Activated CD4-positive, alpha-beta T cell treated with anti-CD3 and anti-CD28 coated beads, Interleukin-2, amount 50 U/mL, for 1 hour (primary cell): ENCODE measurements around the gene TMEM131L.
A peak's percentile ranks its signal among the peaks of the same experiment; 100 is the strongest.
"Not testable (repeated sequence)": the region's sequence is repeated elsewhere in the genome, so short reads cannot be mapped to it uniquely, and the experiment has no call there.

Experiments used
- DNase-seq: peaks from one replicate; pipeline ENCODE4 v3.0.0-alpha.2; 2020

TMEM131L gene

DNA sequence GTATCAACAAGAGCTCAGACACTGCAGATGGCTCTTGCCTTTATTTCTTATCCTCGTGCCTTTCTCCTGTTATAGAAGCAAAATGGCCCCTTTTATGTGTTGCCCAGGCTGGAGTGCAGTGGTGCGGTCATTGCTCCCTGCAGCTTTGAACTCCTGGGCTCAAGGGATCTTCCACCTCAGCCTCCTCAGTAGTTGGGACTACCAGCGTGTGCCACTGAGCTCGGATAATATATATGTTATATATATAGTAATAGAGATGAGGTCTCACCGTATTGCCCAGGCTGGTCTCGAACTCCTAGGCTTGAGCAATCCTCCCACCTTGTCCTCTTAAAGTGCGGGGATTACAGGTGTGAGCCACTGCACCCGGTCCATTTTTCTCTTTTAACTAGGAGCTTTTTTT lies 79.7 kb downstream of the TMEM131L start:
- no peak for DNase-seq

DNA sequence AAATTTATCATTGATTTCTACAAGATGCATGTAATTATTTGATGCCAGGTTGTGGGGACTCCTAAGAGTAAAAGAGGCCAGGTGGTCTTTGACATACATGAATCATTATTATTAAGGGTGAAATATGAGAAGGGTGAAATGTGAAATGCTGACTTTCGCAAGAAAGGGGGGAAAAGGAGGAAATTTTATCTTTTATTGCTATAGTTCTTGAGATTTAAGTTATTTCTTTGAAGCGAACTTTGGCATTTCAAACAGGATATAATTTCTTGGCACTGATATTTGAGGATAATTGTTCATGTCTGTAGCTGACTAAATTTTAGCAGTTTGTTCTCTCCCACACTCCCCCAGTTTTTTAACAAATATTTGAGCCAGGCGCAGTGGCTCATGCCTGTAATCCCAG lies 80.1 kb downstream of the TMEM131L start:
- DNase-seq = no peak

DNA sequence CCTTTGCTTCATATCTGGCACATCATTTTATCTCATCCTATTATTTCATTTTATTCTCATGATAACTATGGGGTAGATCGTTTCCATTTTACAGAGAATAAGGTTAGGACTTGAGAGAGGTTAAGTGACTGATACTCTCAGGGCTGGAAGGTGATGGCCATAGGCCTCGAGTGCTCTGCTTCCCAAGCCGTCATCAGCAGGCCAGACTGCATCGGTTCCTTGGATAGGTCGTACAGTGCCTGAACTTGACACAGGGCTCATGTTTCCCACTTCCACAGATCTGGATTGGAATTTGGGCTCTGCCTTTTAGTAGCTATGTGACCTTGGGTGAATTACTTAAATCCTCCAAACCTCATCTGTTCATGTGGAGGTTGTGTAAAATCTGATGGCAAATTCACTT lies 81.4 kb downstream of the TMEM131L start:
- DNase-seq = no peak

DNA sequence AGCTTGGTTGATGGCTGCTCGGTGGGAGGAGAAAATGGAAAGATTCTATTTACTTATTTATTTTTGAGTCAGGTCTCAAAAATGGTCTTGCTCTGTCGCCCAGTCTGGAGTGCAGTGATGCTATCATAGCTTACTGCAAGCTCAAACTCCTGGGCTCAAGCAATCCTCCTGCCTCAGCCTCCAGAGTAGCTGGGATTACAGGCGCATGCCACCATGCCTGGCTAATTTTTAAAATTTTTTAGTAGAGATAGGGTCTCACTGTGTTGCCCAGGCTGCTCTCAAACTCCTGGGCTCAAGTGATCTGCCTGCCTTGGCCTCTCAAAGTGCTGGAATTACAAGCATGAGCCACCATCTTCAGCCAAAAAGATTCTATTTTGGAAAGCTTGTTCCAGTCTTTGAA lies 82.7 kb downstream of the TMEM131L start:
- DNase-seq = not testable (repeated sequence)

DNA sequence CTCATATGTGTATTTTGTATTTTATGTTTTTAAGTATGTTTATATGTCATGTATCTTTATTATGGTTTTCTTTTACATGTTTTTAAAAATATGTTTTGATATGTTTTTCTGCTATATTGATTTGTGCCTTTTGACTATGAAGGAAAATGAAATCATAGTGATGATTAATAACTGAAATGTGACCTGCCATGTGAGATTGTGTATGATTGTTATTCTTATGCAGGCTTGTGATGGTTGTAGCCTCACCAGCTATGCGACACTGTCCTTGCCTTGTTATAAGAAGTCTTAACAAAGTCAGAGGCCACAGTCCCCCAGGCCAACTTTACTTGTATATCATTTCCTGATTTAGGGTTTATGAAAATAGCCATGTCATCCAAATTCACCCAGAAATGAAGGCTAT lies 83.2 kb downstream of the TMEM131L start:
- no peak for DNase-seq

DNA sequence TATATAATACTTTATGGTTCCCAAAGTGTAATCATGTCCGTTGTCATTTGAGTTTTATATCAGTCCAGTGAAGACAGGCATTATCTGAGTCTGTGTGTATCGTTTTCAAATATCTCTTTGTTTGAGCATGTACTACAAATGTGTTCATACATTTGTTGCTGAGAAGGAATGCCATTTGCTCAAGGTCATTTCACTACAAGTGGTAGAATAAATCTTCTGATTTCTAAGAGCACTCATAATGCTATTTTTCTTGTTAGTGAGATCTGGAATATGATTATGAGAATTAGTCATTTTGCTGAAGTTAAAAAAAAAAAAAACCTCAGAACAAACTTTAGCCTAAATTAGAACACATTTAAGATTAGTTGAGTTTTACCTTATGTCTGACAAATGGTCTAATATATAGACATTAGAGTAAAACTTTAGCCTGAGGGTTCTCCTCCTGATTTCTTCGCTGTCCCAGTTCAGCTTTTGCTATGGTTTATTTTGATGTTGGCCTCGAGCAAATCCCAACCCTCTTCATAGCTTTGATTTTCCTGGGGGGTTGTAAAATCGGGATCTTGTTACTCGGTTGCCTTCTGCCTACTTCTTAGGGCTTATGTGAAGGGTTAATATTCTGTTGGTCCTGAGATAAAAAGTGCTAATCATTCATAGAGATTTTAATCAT lies 87.1 kb downstream of the TMEM131L start:
- no peak for DNase-seq

DNA sequence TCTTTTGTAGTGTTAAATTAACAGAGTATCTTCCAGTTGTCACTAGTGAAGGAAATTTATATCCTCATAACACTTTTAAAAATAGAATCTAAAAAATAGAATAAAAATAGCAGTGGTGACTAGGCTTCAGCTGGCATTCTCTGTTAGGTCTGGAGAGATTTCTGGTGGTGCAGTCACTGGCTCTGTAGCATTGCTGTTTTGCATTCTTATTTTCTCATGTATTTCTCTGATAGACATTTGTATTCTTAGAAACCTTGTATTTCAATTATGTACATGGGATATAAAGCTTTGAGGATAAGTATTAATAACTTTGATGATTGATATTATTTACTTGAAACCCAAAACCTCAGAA lies 87.6 kb downstream of the TMEM131L start:
- no peak for DNase-seq

DNA sequence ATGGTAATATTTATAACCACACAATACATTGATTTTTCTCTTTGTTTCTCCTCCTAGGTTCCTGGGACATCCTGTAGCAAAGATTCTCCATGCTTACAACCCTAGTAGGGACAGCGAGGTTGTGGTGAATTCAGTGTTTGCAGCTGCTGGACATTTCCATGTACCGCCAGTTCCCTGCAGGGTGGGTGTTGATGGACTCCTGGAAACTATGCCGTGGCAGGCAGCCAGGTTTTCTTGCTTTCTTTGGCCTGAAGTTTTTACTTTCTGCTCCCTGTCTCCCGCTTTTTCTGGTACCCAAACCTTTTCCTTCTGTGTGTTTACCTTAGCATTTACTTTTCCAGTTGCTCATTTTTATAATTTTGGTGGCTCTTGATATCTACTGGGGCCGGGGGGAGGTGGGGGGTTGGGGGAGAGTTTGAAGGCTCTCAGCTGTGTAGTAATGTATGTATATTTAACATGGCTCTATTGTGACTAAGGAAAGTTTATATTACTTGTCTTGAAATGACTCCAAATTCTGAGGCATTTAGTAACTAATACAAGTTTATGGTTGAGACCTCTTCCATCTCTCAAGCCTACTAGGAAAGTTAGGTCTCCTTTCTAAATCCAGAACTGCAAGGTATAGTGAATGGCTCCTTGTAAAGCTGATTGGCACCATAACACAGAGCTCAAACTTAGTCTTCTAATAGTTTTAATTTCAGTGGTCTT lies 89.7 kb downstream of the TMEM131L start:
- no peak for DNase-seq

DNA sequence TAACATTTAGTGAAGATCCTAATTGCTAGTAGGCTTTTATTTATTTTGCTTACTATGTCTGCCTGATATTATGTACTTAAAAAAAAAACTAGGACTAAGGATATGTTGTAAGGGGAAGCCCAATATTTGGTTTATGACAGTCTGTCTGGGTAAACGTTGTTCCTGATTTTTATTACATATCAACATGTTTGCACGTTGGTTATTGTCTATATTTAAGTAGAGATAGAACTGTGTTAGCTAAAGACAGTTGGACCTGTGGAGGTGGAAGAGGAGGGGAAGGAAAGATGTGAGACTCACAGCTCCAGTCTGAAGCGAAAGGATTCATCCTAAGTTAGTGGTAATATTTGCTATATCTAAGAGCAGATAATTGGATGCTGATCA lies 90.3 kb downstream of the TMEM131L start:
- no peak for DNase-seq

DNA sequence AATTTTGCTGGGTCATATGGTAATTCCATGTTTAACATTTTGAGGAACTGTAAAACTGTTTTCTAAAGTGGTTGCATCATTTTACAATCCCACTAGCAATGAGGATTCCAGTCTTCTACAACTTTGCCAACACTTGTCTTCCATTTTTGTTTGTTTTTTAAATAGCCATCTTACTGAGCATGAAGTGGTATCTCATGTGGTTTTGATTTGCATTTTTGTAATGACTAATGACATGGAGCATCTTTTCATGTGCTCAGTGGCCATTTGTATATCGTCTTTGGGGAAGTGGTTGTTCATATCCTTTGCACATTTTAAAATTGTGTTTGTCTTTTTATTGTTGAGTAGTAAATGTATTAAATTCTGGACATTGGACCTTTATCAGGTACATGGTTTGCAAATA lies 94.7 kb downstream of the TMEM131L start:
- no peak for DNase-seq

DNA sequence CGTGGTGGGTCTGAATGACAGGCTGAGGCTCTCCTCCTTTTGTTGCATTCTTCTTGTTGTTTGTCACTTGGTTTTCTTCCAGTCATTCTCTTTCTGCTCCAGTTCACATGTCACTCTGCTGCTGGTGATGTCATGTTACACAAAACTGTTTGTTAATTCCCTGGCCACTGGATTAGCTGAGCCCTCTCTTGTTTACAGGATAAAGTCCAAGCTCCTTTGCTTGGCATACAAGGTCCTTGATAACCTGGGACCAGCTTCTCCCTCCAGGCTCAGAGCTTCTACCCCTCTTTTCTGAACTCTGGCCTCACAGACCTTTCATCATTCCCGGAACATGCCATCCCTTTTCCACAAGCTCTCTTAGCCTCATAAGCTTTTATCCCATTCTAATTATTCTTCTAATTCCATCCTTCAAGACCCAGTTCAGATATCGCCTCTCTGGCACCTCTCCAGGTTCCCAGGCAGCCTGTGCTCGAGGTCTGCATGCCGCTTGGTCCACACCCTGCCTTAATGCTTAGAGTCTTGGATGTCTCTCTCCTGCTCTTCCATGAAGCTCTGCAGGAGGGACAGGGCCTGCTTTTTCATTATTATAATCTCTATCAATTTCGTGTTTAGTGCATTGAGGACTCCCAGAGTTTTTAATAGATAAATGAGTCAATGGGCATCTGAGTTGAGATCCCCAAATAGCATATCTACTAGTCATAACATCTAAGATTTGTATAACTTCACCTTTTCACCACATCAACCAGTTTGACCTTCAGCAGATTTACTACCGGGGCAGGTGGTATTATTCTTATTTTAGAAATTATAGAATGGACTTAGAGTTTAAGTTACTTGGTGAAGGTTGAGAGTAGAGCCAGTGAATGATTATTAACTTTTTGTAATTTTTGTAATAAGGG lies 98.7 kb downstream of the TMEM131L start:
- no peak for DNase-seq

DNA sequence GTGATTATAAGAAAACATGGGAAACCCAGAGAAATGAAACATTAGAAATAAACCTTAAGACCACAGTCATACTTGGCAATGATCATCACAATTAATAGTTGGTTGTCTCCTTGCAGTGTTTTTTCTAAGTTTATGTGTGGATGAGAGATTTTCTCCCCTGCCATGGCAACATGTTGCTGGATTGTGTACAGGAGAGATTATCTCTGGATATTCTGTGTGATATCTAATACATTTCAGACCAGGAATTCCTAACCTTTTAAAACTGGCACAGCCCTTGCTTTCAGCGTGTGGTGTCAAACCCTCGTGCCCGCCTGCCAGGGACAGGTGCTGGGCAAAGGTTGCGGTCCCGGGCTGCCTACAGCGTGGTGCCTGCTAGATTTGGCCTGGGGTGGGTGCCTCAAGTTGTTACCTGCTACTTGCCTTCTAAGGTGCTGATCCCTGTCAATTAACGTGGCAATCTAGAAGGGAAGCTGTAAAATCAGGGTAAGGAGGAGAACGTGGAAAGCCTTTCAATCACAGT lies 100.5 kb downstream of the TMEM131L start:
- no peak for DNase-seq

DNA sequence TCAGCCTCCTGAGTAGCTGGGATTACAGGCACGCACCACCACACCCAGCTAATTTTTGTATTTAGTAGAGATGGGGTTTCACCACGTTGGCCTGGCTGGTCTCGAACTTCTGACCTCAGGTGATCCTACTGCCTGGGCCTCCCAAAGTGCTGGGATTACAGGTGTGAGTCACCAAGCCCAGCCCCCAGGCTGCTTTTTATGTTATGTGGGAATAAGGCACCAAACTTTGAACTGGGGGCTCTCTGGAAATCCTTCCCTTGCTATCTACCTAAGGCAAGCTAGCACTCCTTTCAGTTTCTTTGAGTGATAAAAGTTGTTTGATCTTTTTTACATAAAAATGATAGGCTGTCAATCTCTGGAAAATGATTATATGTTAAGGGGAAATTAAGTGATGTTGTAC lies 101.5 kb downstream of the TMEM131L start:
- not testable (repeated sequence) for DNase-seq

DNA sequence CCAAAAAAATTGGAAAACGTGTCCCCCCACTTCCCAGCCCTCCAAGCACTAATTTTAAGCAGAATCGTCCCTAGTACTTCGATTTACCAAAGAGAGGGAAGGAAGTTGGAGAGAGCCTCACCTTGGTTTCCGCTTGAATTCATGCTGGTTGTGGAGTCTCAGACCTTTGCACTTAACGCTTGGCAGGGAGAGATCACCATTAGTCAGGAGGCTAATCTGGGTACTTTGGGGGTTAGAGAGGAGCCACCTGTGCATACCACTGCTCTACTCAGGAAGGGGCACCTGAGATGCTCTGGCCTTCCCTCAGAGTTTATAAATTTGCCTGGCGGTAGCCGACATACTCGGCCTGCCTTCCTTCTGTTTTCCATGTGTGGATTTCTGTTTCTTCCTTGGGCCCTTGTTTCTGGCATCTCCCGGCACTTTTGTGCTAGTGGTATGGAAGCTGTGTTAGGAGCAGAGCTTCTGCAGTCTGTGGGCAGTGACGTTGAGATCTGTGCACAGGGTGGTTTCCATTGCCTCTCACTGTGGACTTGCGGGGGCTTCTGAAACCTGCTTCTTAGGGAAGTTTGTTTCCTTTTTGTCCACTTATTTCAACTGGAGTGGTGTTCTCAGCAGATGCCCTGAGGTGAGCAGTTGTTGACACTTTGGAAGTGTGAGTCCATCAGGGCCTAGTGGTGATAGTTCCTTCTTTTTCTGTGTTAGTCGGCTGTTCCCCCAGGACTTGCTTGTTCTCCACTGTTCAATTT lies 104.2 kb downstream of the TMEM131L start:
- no peak for DNase-seq

DNA sequence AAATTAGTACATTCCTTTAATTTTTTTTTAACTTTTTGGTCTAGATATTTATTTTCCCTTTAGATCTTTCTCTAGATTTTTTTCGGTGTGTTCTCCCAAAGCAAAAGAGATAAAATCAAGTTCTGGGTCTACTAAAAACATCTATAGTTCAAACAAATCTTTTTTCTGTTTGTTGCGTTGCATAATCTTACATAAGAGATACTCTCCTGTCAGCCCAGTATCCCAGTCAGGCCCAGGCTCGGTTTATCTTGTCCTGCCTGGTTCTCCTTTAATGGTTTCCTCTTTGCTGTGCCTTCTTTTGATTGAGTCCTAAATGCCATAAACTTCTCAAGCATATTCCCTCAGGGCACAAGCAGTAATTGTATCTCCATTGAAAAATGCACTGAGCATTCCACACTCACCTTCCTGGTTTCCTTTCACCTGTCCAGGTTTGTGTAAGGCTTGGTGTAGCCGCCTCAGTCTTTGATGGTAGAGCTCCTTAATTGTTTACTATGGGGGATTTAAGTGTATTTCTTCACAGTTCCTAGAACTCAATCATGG lies 104.9 kb downstream of the TMEM131L start:
- no peak for DNase-seq

DNA sequence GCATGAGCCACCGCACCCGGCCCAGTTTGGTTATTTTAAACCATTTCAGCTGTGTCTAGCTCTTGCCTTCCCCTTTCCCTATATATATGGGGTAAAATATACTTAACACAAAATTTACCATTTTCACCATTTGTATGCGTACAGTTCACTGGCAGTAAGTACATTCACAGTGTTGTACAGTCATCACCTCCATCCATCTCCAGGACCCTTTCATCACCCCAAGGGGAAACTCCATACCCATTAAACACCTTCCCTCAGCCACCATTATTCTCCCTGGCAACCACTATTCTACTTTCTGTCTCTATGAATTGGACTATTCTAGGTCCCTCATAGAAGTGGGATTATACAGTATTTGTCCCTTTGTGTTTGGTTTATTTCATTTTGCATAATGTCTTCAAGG lies 106.4 kb downstream of the TMEM131L start:
- no peak for DNase-seq

DNA sequence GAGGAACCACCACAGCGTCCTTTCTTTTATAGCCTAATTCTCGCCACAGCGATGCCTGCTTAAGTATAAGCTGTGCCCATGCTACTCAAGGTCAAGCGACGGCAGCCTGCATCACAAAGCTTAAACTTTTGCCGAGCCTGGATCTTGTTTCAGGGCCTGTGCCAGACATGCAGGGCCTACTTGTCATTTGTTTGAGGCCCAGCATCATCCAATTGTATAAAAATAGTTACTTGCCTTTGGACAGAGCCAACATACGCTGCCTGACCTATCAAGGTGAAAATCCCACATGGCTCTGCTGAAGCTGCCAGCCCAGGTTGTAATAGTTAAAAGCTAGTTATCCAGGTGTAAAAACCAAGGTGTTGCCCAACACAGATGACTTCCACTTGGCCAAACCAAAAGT lies 107.1 kb downstream of the TMEM131L start:
- no peak for DNase-seq

DNA sequence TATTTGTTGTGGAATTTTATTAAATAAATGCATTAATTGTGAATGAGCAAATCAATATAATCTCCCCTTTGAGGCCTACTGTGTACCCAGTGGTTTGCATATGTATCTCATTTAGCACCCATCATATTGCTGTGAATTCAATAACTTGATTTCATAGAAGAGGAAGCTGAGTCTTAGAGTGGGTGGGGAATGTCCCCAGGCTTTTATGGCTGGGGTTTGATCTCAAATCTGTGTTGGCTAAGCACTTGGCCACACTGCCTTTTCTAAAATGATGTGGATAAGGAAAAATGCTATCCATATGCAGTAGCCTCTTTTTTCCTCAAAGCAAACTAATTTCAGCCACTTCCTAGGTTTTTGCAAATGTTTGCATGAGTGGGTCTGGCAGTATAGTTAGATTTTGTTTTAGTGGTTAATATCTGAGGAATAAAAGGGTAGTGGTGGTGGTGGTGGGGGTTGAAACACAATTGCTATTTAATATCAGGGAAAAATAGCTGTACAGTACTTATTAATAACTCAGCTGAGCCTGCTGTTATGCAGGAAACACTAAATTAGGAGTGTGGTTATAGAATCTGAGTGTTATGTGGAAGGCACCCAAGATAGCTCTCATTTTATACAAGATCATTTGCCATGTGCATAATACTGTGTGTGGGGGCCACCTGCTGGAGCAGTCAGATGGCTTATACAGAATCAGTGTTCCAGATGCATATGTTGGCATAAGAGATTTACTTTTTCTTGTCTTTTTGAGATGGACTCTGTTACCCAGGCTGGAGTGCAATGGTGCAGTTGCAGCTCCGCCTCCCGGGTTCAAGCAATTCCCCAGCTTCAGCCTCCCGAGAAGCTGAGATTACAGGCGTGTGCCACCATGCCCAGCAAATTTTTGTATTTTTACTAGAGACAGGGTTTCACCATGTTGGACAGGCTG lies 108.0 kb downstream of the TMEM131L start:
- peak; percentile 63 for DNase-seq

DNA sequence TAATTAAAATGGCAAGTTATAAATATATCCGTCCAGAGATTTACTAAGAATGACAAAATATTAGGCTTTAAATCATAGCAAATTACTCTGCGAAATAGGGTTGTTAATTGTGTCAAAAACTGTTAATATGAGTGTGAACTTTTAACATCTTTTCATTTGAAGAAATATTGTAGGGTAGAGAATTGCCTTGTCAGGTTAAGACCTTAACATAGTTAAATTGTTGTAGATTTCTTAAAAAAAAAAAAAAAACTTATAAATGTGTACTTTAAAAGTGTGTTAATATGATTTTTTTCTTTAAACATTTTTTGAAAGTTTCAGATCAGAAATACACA lies 110.2 kb downstream of the TMEM131L start:
- DNase-seq = no peak

DNA sequence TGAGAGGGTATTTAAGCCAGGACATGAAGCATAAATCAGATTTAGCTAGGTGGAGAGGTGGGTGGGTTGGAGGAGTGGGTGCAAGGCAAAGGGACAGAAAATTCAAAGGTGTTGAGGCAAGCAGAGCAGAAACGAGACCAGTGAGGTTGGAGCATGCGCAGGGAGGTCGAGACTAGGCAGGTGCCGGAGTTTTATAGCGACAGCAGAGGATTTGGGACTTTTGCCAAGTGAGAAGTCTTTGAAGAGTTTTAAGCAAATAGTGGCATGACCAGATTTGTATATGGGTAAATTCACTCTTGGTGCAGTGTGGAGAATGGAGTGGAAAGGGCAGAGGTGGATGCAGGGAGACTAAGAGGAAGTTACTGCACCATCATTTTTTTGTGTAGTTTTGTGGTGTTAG lies 110.9 kb downstream of the TMEM131L start:
- no peak for DNase-seq

DNA sequence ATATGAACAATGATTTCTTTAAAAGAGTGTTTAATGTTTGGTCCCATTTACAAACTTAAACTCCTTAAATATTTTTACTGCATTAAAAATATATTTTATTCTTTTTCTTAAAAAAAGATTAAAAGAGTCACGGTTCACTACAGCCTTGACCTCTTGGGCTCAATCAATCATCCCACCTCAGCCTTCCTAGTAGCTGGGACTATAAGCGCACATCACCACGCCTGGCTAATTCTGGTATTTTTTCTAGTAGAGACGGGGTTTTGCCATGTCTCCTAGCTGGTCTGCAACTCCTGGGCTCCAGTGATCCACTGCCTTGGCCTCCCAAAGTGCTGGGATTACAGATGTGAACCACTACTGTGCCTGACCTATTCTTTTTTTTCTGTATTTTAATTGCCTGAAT lies 113.2 kb downstream of the TMEM131L start:
- DNase-seq = no peak

DNA sequence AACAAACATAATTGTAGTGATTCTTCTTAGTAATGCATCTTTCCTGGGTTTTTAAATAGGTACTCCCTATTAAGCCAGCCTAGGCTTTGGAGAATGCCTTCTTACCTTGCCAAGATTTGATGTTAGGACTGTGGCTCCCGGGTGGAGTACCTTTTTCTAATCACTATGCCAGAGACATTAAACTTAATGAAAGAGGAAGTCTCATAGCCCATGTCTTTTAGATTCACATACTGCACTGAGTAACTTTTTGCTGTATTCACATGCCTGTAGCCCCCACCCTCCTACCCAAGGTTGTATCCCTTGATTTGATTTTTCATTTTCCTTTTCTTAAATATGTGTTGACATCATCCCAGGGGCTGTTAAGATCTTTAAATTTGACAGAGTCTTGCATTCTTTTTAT lies 113.7 kb downstream of the TMEM131L start:
- no peak for DNase-seq
